NB4 (cell line): ENCODE results near the gene KLK11.

ENCODE experiments used
- DNase-seq: peaks from one replicate; pipeline ENCODE4 v3.0.0; 2010; ENCODE audit warnings: low read depth
- H3K4me3 ChIP-seq: one replicate; pipeline ENCODE4 v1.5.1; 2011; ENCODE audit warnings: mild to moderate bottlenecking, low read depth, low read length, moderate library complexity
- MYC ChIP-seq: IDR thresholded peaks from 2 replicates; pipeline ENCODE4 v1.6.1; 2011; ENCODE audit warnings: low read depth, low read length
- POLR2A ChIP-seq: IDR thresholded peaks from 2 replicates; pipeline ENCODE4 v1.6.1; 2011; ENCODE audit warnings: mild to moderate bottlenecking; ENCODE audit not compliant: insufficient read length; ENCODE audit errors: extremely low read depth
- TF ChIP-seq, protein P1 (sequence below): IDR thresholded peaks from one replicate; pipeline ENCODE4 v1.5.1; 2012; ENCODE audit warnings: low read depth, low read length
- TF ChIP-seq, protein P2 (sequence below): IDR thresholded peaks from 2 replicates; pipeline ENCODE4 v1.6.1; 2011; ENCODE audit warnings: low read depth, low read length

The KLK11 gene

DNA sequence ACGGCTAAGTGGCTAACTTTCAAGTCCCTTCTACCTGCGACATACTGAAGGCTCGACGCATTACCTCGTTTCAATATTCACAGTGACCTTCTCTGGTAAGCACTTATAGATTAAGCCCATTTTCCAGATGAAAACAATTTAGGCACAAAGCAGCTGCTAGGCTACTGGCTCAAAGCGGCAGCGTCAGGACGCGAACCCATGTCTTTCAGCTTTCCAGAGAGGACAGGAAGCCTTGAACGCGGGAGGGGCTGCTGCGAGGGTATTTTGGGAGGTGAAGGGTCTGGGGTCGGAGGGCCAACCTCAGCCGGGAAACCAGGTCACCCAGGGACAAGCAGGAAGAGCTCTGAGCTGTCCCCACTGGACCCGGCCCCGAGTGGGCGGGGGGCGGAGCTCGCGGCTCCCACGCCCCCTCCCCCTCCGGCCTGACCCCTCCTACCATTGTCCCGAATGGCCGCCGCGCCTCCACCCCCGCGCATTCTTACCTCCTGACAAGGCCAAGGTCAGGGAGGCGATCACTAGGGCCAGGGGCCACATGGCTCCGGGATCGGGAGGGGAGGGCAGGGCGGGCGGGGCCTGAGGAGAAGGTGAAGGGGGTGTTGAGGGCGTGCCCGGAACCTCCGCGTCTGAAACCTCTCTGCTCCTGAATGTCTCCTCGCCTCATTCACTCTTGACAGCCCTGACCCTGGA, 38.3 kb upstream of the KLK11 start, which contains the start of gene KLK13:
Gene KLK13 (minus strand): TSS at position 559 of the 687 bp plus-strand sequence. CDS start 25 bp downstream, at position 534.
- no peak within 1 kb of the TSS for H3K4me3 ChIP-seq
- DNase-seq = no peak
- TF ChIP-seq MYC (no peak), POLR2A (no peak)
- TF ChIP-seq, protein P1, sequence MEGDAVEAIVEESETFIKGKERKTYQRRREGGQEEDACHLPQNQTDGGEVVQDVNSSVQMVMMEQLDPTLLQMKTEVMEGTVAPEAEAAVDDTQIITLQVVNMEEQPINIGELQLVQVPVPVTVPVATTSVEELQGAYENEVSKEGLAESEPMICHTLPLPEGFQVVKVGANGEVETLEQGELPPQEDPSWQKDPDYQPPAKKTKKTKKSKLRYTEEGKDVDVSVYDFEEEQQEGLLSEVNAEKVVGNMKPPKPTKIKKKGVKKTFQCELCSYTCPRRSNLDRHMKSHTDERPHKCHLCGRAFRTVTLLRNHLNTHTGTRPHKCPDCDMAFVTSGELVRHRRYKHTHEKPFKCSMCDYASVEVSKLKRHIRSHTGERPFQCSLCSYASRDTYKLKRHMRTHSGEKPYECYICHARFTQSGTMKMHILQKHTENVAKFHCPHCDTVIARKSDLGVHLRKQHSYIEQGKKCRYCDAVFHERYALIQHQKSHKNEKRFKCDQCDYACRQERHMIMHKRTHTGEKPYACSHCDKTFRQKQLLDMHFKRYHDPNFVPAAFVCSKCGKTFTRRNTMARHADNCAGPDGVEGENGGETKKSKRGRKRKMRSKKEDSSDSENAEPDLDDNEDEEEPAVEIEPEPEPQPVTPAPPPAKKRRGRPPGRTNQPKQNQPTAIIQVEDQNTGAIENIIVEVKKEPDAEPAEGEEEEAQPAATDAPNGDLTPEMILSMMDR = no peak
- TF ChIP-seq, protein P2, sequence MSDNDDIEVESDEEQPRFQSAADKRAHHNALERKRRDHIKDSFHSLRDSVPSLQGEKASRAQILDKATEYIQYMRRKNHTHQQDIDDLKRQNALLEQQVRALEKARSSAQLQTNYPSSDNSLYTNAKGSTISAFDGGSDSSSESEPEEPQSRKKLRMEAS = no peak

DNA sequence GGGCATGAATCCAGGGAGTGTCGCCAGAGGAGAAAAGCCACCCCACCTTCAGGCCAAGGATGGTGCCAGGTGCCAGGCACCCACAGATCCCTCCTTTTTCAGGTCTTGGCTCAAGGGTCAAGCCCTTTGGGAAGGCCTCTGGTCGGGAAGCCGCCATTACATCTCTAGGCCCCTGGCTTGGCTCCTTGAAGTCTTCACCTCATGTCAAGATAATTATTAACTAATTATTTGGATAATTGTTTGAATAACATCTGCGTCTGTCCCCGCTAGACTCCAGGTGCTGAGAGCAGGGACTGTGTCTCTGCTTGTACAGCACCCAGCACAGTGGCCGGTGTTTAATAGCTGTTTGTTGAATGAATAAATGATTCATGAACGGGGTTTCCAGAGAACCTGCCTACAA, 37.2 kb upstream of the KLK11 start:
- TF ChIP-seq MYC = no peak
- TF ChIP-seq, protein P1 = no peak
- no peak for DNase-seq
- no peak overlapping the region for H3K4me3 ChIP-seq

DNA sequence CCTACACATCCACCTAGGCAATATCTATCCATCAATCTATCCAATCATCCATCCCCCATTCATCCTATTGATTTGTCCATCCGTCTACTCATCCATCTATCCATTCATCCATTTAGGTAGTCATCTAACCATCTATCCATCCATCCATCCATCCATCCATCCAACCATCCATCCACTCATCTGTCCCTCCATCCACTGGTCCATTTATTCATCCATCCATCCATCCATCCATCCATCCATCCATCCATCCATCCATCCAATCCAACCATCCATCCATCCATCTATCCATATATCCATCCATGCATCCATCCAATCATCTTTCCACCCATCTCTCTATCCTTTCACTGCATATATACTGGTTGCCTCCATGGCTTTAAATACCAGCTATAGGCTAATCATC, 34.6 kb upstream of the KLK11 start:
- DNase-seq = no peak
- TF ChIP-seq, protein P1 = no peak
- TF ChIP-seq, protein P2 = no peak
- TF ChIP-seq MYC (no peak), POLR2A (no peak)
- no peak overlapping the region for H3K4me3 ChIP-seq

DNA sequence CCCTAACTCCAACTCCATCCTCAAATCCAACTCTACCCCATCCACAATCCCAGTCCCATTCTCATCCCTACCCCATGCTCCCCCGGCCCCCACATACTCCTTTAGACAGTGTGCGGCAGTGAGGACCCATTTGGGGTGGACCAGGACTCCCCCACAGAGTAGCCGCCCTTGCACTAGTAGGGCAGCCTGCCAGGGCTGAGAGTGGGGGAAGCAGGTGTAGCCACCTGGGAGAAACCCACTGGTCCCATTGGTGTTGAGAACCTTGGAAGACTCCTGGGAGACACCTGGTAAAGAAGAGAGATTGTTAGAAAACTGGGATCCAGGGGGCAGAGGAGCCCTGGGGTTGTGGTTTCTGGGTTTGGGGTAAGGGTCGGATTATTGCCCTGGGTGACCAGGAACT, 33.9 kb upstream of the KLK11 start:
- no peak for DNase-seq
- no peak for TF ChIP-seq POLR2A
- H3K4me3 ChIP-seq = no peak overlapping the region

DNA sequence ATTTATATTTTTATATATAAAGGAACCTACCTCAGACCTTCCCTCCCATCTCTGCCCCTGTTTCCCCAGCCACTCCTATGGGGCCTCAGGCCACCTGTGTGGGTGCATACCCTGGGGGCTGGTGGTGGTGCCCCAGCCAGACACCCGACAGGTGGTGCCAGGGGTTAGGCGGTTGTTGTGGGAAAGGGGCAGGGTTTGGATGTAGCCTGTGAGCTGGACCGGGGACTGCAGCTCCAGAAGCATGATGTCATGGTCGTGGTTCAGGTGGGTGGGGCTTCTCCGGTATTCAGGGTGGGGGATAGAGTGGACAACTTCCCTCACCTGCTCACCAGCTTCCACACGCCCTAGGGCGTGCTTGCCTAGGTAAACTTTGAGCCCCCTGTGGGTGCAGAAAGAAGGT, 33.3 kb upstream of the KLK11 start:
- TF ChIP-seq, protein P2 = no peak
- TF ChIP-seq MYC (no peak), POLR2A (no peak)
- TF ChIP-seq, protein P1 = no peak
- DNase-seq = no peak

DNA sequence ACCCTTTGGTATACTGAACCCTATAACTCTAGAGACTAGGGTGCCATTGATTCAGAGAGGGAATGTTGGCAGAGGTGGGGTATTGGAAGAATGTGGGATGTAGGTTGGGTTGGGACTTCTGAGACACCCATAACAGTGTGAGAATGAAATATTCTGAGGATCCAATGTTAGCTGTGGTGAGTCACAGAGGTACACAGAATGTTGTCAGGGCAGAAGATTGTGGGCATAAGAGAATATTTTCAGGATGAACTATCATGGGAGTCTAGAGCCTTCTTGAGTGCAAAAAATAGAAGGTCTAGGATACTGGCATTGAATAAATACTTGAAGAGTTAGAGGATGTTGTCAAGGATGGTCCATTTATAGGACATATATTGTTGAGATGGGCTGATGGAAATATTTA, 29.4 kb upstream of the KLK11 start:
- no peak for TF ChIP-seq MYC
- DNase-seq = no peak
- no peak overlapping the region for H3K4me3 ChIP-seq

More for the DNA sequence above, 33.3 kb upstream of the KLK11 start:
- no peak overlapping the region for H3K4me3 ChIP-seq

DNA sequence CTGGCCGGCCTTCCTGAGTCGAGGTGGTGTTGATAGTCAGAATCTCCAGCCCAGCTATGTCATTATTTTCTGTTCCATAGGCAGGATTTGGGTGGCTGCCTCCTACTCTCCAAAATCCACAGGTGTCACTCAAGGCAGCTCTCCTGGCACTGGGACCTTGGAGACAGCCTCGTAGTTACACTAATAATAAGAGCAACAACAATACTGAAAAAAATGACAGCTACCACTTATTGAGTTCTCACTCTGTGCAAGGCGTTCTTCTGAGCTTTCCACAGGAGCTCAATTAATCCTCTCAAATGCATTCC, 20.6 kb upstream of the KLK11 start:
- TF ChIP-seq, protein P1 = no peak
- TF ChIP-seq, protein P2 = no peak
- TF ChIP-seq POLR2A = no peak
- no peak for TF ChIP-seq MYC
- H3K4me3 ChIP-seq = no peak overlapping the region
- DNase-seq = no peak
